ENCODE measurements around the gene BRD3OS.

Gene BRD3OS

GRCh38 chr9:133978899-133979272 lies 46.4 kb upstream of the BRD3OS start:
- peak overlapping the region in 1 of 2 donors; percentile 7 for H3K4me3 ChIP-seq (replicated peaks in 1 of 2; ENCODE audit: low read depth in 2 of 2, low read length in 2 of 2)
- TF ChIP-seq, protein P1, sequence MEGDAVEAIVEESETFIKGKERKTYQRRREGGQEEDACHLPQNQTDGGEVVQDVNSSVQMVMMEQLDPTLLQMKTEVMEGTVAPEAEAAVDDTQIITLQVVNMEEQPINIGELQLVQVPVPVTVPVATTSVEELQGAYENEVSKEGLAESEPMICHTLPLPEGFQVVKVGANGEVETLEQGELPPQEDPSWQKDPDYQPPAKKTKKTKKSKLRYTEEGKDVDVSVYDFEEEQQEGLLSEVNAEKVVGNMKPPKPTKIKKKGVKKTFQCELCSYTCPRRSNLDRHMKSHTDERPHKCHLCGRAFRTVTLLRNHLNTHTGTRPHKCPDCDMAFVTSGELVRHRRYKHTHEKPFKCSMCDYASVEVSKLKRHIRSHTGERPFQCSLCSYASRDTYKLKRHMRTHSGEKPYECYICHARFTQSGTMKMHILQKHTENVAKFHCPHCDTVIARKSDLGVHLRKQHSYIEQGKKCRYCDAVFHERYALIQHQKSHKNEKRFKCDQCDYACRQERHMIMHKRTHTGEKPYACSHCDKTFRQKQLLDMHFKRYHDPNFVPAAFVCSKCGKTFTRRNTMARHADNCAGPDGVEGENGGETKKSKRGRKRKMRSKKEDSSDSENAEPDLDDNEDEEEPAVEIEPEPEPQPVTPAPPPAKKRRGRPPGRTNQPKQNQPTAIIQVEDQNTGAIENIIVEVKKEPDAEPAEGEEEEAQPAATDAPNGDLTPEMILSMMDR (IDR thresholded peaks at IDR 0.05; ENCODE audit: low read depth, low read length) = no peak
- no peak for DNase-seq (ENCODE audit: low read depth in 2 of 2)

GRCh38 chr9:133979273-133979920 lies 45.9 kb upstream of the BRD3OS start:
- peak overlapping the region in 1 of 2 donors; percentile 7 for H3K4me3 ChIP-seq (replicated peaks in 1 of 2; ENCODE audit: low read depth in 2 of 2, low read length in 2 of 2)
- TF ChIP-seq, protein P1 (IDR thresholded peaks at IDR 0.05; ENCODE audit: low read depth, low read length) = no peak
- DNase-seq (ENCODE audit: low read depth in 2 of 2) = peak; percentile 29 to 48

- no peak overlapping the region for H3K4me3 ChIP-seq (replicated peaks in 1 of 2; ENCODE audit: low read depth in 2 of 2, low read length in 2 of 2)
- DNase-seq (ENCODE audit: low read depth in 2 of 2) = no peak
- TF ChIP-seq, protein P1 (IDR thresholded peaks at IDR 0.05; ENCODE audit: low read depth, low read length) = no peak
Observed at GRCh38 chr9:133979921-133980863, 45.1 kb upstream of the BRD3OS start.

DNA sequence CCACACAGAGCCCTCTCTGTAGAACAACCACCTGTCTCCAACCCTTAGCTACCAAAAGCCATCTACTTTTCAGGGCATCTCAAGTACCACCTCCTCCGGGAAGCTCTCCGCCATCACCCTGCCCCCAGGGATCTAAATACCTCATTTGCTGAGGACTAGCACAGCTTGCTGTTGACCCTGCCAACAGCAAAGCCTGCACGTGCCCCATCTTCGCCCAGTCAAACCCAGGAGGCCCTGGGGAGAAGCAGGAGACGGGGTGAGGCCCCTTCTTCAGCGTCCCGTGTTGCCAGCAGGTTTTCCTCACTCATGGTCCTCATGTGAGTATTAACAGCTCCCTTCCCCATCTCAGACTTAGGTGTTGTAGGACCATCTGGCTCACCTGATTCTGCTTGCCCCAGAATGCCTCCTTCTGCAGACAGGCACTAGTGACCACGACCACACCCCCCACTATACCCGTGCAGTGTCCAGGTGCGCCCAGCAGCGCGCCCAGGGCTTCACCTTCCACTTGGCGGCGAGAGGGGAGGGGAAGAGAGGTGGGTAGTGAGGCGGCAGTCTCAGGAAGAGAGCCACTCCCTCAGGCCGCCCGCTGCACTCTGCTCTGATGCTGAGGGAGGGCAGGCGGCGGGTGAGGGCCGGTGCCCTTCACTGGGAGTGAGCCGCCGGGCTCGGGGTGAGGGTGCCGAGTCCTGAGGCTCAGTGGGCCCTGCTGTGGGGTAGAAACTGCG lies 44.3 kb upstream of the BRD3OS start:
- H3K4me3 ChIP-seq (replicated peaks in 1 of 2; ENCODE audit: low read depth in 2 of 2, low read length in 2 of 2) = no peak overlapping the region
- TF ChIP-seq, protein P1 (IDR thresholded peaks at IDR 0.05; ENCODE audit: low read depth, low read length) = no peak
- DNase-seq (ENCODE audit: low read depth in 2 of 2) = no peak

DNA sequence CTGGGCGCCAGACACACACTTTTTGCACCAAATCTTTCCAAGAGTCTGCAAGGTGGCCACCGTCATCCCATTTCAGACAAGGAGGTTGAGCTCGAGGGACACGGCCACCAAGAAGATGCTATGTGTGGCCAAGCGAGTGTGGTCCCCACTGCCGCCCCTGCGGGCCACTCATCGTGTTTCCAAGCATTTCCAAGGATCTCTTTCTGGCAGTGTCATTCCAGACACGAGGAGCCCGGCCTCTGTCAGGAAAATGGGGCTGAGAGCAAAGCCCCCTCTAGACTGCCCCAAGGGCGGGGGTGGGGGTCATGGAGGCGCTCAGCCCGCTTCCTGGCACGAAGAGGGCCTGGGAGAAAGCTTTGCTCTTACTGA lies 43.7 kb upstream of the BRD3OS start:
- TF ChIP-seq, protein P1 (IDR thresholded peaks at IDR 0.05; ENCODE audit: low read depth, low read length) = no peak
- no peak overlapping the region for H3K4me3 ChIP-seq (replicated peaks in 1 of 2; ENCODE audit: low read depth in 2 of 2, low read length in 2 of 2)
- DNase-seq (ENCODE audit: low read depth in 2 of 2) = no peak

DNA sequence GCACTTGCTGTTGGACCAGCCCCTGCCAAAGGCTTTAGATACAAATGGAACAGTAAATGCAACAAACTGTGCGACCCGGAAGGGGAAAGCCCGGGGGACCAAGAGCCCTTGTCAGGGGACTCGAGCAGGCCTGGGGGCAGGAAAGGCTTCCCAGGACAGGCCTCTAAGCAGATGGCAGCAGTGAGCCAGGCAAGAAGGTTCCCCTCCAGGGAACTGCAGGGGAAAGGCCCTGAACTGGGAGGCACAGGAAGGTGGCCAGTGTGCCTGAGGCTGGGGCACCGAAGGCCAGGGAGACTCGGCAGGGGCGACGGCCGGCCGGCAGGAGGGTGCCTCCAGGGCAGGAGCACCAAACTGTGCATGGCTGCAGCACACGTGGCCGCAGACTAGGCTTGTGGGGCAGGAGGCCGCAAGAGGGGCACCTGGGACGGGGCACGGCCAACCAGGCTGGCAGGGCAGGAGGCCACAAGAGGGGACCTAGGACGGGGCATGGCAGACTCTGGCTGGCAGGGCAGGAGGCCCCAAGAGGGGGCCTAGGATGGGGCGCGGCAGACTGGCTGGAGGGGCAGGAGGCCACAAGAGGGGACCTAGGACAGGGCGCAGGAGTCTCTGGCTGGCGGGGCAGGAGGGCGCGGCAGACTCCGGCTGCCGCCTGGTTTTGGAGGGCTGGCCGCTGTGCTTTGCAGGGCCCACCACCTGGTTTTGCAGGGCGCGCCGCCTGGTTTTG lies 43.2 kb upstream of the BRD3OS start:
- H3K4me3 ChIP-seq (replicated peaks in 1 of 2; ENCODE audit: low read depth in 2 of 2, low read length in 2 of 2) = no peak overlapping the region
- no peak for DNase-seq (ENCODE audit: low read depth in 2 of 2)
- TF ChIP-seq, protein P1 (IDR thresholded peaks at IDR 0.05; ENCODE audit: low read depth, low read length) = no peak

Data from cardiac fibroblast (primary cell).